HCT116 (cell line): ENCODE results near the gene ADD2. TPM values are rescaled to one million over a fixed set of nuclear protein-coding genes. Genes with fewer than 3 reads are reported as not detected.

ENCODE experiments used
- ATAC-seq: fragments of 200-7000 bp; cut with Tn5 transposase; 2 replicates; pipeline ENCODE4 v1.9.1; 2020; ENCODE audit warnings: mild to moderate bottlenecking, moderate library complexity
- BruUV-seq: library from RNA; stranded (reverse); fragments of 400-500 nt; replicated peaks from 2 replicates; lab custom pipeline; 2021; lab: Mats Ljungman, UMichigan
- CTCF ChIA-PET: fragments of 300-600 bp; sonication (Branson Sonifier 250); formaldehyde crosslinking; loops from one replicate; lab custom pipeline; 2021; ENCODE audit warnings: antibody characterized with exemption; lab: Charles Lee
- POLR2A ChIA-PET: fragments of 300-600, 350-600 bp; sonication (Branson Sonifier 250); formaldehyde crosslinking; loops from one replicate; lab custom pipeline; 2021; ENCODE audit warnings: antibody characterized with exemption; lab: Charles Lee
- RAD21 ChIA-PET, 2 experiments: fragments of 300-600 bp; sonication (Branson Sonifier 250); formaldehyde crosslinking; loops; one replicate each; lab custom pipeline; 2023; ENCODE audit warnings: low total read pairs in 2 of 2; ENCODE audit not compliant: uncharacterized antibody in 2 of 2, unreplicated experiment in 2 of 2, low non-redundant PET in 1 of 2; lab: Charles Lee
- DNase-seq: peaks from one replicate; pipeline ENCODE4 v3.0.0-alpha.2; 2010; ENCODE audit warnings: low read depth, low spot score
- H2AFZ ChIP-seq: fragments of 200-600 bp; shearing (Covaris generic), sonication (generic); 2 replicates; pipeline ENCODE4 v1.6.1; 2017; ENCODE audit warnings: low read depth, mixed run types, mixed read lengths, antibody characterized with exemption, low read length; ENCODE audit not compliant: poor library complexity, severe bottlenecking
- H3K27ac ChIP-seq: 2 replicates; pipeline ENCODE4 v1.5.1; 2012; ENCODE audit warnings: low read depth, low read length
- H3K27me3 ChIP-seq: fragments of 200-600 bp; sonication (generic); 2 replicates; pipeline ENCODE4 v1.6.1; 2016; ENCODE audit warnings: mixed run types, low read length, mixed read lengths; ENCODE audit not compliant: insufficient read depth
- H3K36me3 ChIP-seq, 2 experiments: fragments of 200-500 bp in 1 of 2; fragments of 200-600 bp in 1 of 2; sonication (Bioruptor generic) in 1 of 2; sonication (generic) in 1 of 2; 2 replicates each; pipeline versions ENCODE4 v1.5.1 to v1.6.1; 2014 to 2016; ENCODE audit warnings: low read length in 2 of 2, inconsistent platforms in 1 of 2, mixed read lengths in 1 of 2, mixed run types in 1 of 2; ENCODE audit not compliant: insufficient read depth in 2 of 2, control insufficient read depth in 1 of 2
- H3K4me1 ChIP-seq, 2 experiments: fragments of 200-600 bp in 1 of 2; sonication (generic) in 1 of 2; 2 replicates each; pipeline versions ENCODE4 v1.5.1 to v1.6.1; 2012 to 2017; ENCODE audit warnings: low read length in 2 of 2, inconsistent platforms in 1 of 2, mild to moderate bottlenecking in 1 of 2, mixed read lengths in 1 of 2, mixed run types in 1 of 2, moderate library complexity in 1 of 2; ENCODE audit not compliant: insufficient read depth in 2 of 2, control insufficient read depth in 1 of 2
- H3K4me2 ChIP-seq: fragments of 200-600 bp; sonication (generic); 2 replicates; pipeline ENCODE4 v1.6.1; 2017; ENCODE audit warnings: mixed run types, low read length, mixed read lengths
- H3K4me3 ChIP-seq, 2 experiments: fragments of 200-600 bp in 1 of 2; sonication (generic) in 1 of 2; replicated peaks in 1 of 2; 2 replicates each; pipeline ENCODE4 v1.5.1; 2011 to 2016; ENCODE audit warnings: low read length in 2 of 2, control low read depth in 1 of 2, low read depth in 1 of 2, mild to moderate bottlenecking in 1 of 2, mixed read lengths in 1 of 2, mixed run types in 1 of 2
- H3K79me2 ChIP-seq: fragments of 200-600 bp; sonication (generic); 2 replicates; pipeline ENCODE4 v1.6.1; 2017; ENCODE audit warnings: mild to moderate bottlenecking, mixed run types, low read length, moderate library complexity, mixed read lengths; ENCODE audit not compliant: insufficient read depth
- H3K9ac ChIP-seq: fragments of 200-600 bp; sonication (generic); 2 replicates; pipeline ENCODE4 v1.6.1; 2016; ENCODE audit warnings: low read length, mixed read lengths
- H3K9me2 ChIP-seq: fragments of 200-600 bp; sonication (generic), shearing (Covaris generic); 2 replicates; pipeline ENCODE4 v1.6.1; 2017; ENCODE audit warnings: mixed run types, mild to moderate bottlenecking, moderate library complexity; ENCODE audit not compliant: insufficient read depth
- H3K9me3 ChIP-seq, 2 experiments: fragments of 200-500 bp in 1 of 2; fragments of 200-600 bp in 1 of 2; sonication (Bioruptor generic) in 1 of 2; sonication (generic) in 1 of 2; 2 replicates each; pipeline ENCODE4 v1.6.1; 2014 to 2017; ENCODE audit warnings: low read length in 2 of 2, mixed read lengths in 2 of 2, inconsistent platforms in 1 of 2, low read depth in 1 of 2, mild to moderate bottlenecking in 1 of 2, mixed run types in 1 of 2, moderate library complexity in 1 of 2; ENCODE audit not compliant: control insufficient read depth in 1 of 2, insufficient read depth in 1 of 2
- H4K20me1 ChIP-seq: fragments of 200-600 bp; sonication (generic), shearing (Covaris generic); 2 replicates; pipeline ENCODE4 v1.6.1; 2017; ENCODE audit warnings: mixed run types, mild to moderate bottlenecking, moderate library complexity; ENCODE audit not compliant: insufficient read depth
- ELF1 ChIP-seq: IDR thresholded peaks from 2 replicates; pipeline ENCODE4 v1.6.1; 2012; ENCODE audit warnings: low read depth, borderline replicate concordance
- EZH2 ChIP-seq: fragments of 200-600 bp; sonication (generic); IDR thresholded peaks from 2 replicates; pipeline ENCODE4 v1.6.1; 2017; ENCODE audit warnings: antibody characterized with exemption, mixed run types
- EZH2phosphoT487 ChIP-seq: fragments of 200-600 bp; IDR thresholded peaks from 2 replicates; pipeline ENCODE4 v1.6.1; 2018; ENCODE audit warnings: antibody characterized with exemption, borderline replicate concordance
- FOSL1 ChIP-seq: IDR thresholded peaks from 2 replicates; pipeline ENCODE4 v1.6.1; 2012; ENCODE audit warnings: low read depth
- POLR2A ChIP-seq: IDR thresholded peaks from 2 replicates; pipeline ENCODE4 v1.7.0; 2011; ENCODE audit warnings: borderline replicate concordance; ENCODE audit not compliant: insufficient read depth, insufficient read length; ENCODE audit errors: extremely low read depth
- RAD21 ChIP-seq: IDR thresholded peaks from 2 replicates; pipeline ENCODE4 v1.6.1; 2012; ENCODE audit warnings: low read depth, mild to moderate bottlenecking
- SP1 ChIP-seq: IDR thresholded peaks from 2 replicates; pipeline ENCODE4 v1.6.1; 2012; ENCODE audit warnings: low read depth
- YY1 ChIP-seq: IDR thresholded peaks from 2 replicates; pipeline ENCODE4 v1.6.1; 2011; ENCODE audit warnings: low read length, low read depth, moderate library complexity, mild to moderate bottlenecking; ENCODE audit not compliant: insufficient replicate concordance; ENCODE audit errors: extremely low read depth
- intact Hi-C: fragments of 100-400 bp; cut with micrococcal nuclease; formaldehyde crosslinking; loops from 2 replicates; pipeline ENCODE4 v1.10.0; 2022
- total RNA-seq: library from RNA; stranded (reverse); gene quantifications from one replicate; pipeline ENCODE4 v1.2.1, GENCODE V29; 2021; ENCODE audit not compliant: unreplicated experiment
- TF ChIP-seq, protein P1 (sequence below): IDR thresholded peaks from 2 replicates; pipeline ENCODE4 v1.6.1; 2012; ENCODE audit warnings: low read depth

ADD2 gene
- total RNA-seq, 1 experiment from 2014 or later = 0.15 TPM

DNA sequence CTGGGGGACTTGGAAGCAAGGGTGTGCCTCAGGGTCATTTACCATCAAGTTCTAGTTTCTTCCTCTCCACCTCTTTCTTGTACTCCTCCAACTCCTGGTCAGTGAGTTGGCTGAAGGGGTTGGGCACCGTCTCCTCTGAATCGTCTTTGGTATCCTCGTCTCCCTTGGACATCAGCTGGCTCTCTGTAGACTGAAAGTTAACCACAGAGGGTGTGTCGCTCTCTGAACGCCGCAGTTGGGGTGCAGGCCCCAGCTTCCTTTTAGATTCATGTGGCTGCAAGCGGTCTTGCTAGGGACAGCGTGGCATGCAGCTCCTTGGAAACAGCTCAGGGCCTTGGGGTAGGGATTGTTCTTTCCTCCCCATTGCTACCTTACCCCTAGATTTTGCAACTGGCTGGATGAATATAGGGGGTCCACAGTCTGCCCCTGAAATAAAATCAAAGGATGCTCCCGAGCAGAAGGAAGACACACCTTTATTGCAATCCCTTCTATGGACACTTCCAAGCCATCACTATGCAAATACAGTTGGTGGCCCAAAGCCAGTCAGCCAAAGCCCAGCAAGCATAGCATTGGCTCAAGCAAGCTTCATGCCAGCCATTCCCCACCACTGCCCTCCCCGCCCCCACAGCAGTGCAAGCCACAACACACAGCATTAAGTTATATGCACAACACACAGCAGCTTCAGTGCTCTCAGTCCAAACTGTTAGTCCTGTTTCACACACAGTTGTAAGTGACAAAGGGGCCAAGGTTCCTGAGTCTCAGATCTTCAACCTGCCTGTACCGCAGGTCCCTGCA, 93.2 kb downstream of the ADD2 start:
- Histone ChIP-seq H3K4me1 (peaks cover 4 to 10% of the 10 kb centered on the region in 2 experiments; a peak in 2 of 4 replicates), H3K9me3 (no peaks in the 10 kb centered on the region), H3K4me3 (no peak overlapping the region), H3K4me2 (no peak overlapping the region), H3K27ac (no peak overlapping the region), H4K20me1 (no peaks in the 10 kb centered on the region), H3K36me3 (no peaks in the 10 kb centered on the region), H3K79me2 (no peaks in the 10 kb centered on the region), H3K27me3 (no peaks in the 10 kb centered on the region), H3K9me2 (no peaks in the 10 kb centered on the region), H2AFZ (no peak overlapping the region), H3K9ac (no peak overlapping the region)
- CTCF ChIA-PET = no interaction called here
- intact Hi-C loops = no loop called here
- ATAC-seq (no peak), DNase-seq (no peak)
- POLR2A ChIA-PET = no interaction called here
- TF ChIP-seq SP1 (no peak), EZH2 (no peak), YY1 (no peak), RAD21 (no peak), EZH2phosphoT487 (no peak), ELF1 (no peak), FOSL1 (no peak), POLR2A (no peak)
- TF ChIP-seq, protein P1, sequence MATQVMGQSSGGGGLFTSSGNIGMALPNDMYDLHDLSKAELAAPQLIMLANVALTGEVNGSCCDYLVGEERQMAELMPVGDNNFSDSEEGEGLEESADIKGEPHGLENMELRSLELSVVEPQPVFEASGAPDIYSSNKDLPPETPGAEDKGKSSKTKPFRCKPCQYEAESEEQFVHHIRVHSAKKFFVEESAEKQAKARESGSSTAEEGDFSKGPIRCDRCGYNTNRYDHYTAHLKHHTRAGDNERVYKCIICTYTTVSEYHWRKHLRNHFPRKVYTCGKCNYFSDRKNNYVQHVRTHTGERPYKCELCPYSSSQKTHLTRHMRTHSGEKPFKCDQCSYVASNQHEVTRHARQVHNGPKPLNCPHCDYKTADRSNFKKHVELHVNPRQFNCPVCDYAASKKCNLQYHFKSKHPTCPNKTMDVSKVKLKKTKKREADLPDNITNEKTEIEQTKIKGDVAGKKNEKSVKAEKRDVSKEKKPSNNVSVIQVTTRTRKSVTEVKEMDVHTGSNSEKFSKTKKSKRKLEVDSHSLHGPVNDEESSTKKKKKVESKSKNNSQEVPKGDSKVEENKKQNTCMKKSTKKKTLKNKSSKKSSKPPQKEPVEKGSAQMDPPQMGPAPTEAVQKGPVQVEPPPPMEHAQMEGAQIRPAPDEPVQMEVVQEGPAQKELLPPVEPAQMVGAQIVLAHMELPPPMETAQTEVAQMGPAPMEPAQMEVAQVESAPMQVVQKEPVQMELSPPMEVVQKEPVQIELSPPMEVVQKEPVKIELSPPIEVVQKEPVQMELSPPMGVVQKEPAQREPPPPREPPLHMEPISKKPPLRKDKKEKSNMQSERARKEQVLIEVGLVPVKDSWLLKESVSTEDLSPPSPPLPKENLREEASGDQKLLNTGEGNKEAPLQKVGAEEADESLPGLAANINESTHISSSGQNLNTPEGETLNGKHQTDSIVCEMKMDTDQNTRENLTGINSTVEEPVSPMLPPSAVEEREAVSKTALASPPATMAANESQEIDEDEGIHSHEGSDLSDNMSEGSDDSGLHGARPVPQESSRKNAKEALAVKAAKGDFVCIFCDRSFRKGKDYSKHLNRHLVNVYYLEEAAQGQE = no peak
- no TSS peak for BruUV-seq
- RAD21 ChIA-PET = no interaction called here
